Activated CD8-positive, alpha-beta T cell treated with anti-CD3 and anti-CD28 coated beads, Interleukin-2, amount 10 ng/mL, durations not matched to agents 7 days and 5 days (primary cell): Measurements from ENCODE around the gene ZNHIT3. TPM values are rescaled to one million over a fixed set of nuclear protein-coding genes. Genes with fewer than 3 reads are reported as not detected.
A peak's percentile ranks its signal among the peaks of the same experiment; 100 is the strongest.
"Not testable (repeated sequence)": the region's sequence is repeated elsewhere in the genome, so short reads cannot be mapped to it uniquely, and the experiment has no call there.

Experiments used
- ATAC-seq: fragments of 150-1000 bp; cut with Tn5 transposase; one replicate; pipeline ENCODE4 v1.10.0; 2021; ENCODE audit warnings: moderate library complexity
- CTCF ChIA-PET: fragments of 350-600 bp; sonication (Branson Sonifier 250); formaldehyde crosslinking; loops from one replicate; lab custom pipeline; 2021; ENCODE audit warnings: antibody characterized with exemption; lab: Charles Lee
- POLR2A ChIA-PET: fragments of 350-600 bp; sonication (Branson Sonifier 250); formaldehyde crosslinking; loops from one replicate; lab custom pipeline; 2021; ENCODE audit warnings: antibody characterized with exemption; lab: Charles Lee
- DNase-seq: peaks from one replicate; pipeline ENCODE4 v3.0.0-alpha.2; 2020
- H3K27ac Mint-ChIP-seq: one replicate; pipeline ENCODE4 v1.8.0; 2021; ENCODE audit warnings: mild to moderate bottlenecking, mixed read lengths
- H3K27me3 Mint-ChIP-seq: one replicate; pipeline ENCODE4 v1.8.0; 2021; ENCODE audit warnings: low read depth, mixed read lengths
- H3K36me3 Mint-ChIP-seq: one replicate; pipeline ENCODE4 v1.8.0; 2021; ENCODE audit warnings: low read depth, mixed read lengths
- H3K4me1 Mint-ChIP-seq: one replicate; pipeline ENCODE4 v1.8.0; 2021; ENCODE audit warnings: low read depth, mixed read lengths
- H3K4me3 Mint-ChIP-seq: one replicate; pipeline ENCODE4 v1.8.0; 2021; ENCODE audit warnings: mild to moderate bottlenecking, mixed read lengths
- H3K9me3 Mint-ChIP-seq: one replicate; pipeline ENCODE4 v1.8.0; 2022; ENCODE audit warnings: mixed read lengths; ENCODE audit not compliant: insufficient read depth
- total RNA-seq, 2 experiments: library from RNA; stranded (reverse); gene quantifications; one replicate each; pipeline ENCODE4 v1.2.3, GENCODE V29; 2021

ZNHIT3 gene
- total RNA-seq, 2 experiments from 2014 or later: 32.2 to 33.7 TPM

DNA sequence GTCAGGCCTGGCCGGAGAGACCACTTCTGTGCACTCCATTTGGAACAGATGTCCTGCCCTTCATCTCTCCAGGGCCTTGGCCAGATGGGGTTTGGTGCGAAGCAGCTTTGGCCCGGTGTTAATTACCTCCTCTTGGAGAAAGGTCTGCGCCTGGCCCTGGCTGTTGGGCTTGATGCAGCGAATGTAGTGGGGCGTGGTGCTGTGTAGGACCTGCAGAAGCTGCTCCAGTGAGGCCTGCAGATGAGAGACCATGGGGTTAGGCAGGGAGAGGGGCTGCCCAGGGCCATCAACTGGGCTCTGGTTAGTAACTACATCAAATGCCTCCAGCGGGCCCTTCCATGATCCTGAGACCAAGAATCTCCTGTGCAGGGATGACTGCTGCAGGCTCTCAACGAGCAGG, 18.7 kb downstream of the ZNHIT3 start:
- H3K4me1 Mint-ChIP-seq: no peaks in the 10 kb centered on the region
- no peaks in the 10 kb centered on the region for H3K27me3 Mint-ChIP-seq
- ChIA-PET POLR2A (no interaction called here), CTCF (no interaction called here)
- H3K27ac Mint-ChIP-seq: no peak overlapping the region
- peaks cover 61% of the 10 kb centered on the region for H3K36me3 Mint-ChIP-seq
- no peak overlapping the region for H3K4me3 Mint-ChIP-seq
- DNase-seq (no peak), ATAC-seq (no peak)
- H3K9me3 Mint-ChIP-seq: no peaks in the 10 kb centered on the region

DNA sequence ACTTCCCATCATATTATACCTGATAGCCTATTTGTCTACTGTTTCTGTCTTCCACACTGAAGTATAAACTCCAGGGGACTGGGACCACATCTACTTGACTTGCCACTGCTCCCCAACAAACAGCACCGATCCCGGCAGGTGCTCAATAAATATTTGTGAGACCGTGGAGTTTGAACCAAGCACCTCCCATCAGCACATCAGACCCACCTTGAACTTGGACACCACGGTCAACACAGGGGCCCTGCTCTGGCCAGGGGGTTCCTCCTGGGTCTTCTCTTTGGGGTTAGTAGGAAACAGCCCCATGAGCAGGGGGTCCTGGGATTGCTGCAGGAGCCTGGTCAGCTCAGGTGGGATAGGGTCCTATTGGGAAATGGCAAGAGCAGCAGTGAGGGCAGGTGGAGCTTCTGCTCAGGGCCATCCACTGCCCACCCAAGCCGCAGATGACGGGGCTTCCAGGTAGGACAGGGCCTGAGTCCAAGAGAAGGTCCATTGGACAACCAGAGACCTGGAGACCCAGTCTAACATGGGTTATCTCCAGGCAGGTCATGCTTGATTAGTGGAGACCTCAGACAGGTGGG, 19.9 kb downstream of the ZNHIT3 start:
- no peaks in the 10 kb centered on the region for H3K27me3 Mint-ChIP-seq
- ChIA-PET POLR2A (no interaction called here), CTCF (no interaction called here)
- H3K4me1 Mint-ChIP-seq: no peaks in the 10 kb centered on the region
- H3K9me3 Mint-ChIP-seq: no peaks in the 10 kb centered on the region
- no peak overlapping the region for H3K27ac Mint-ChIP-seq
- no peak for DNase-seq
- no peak for ATAC-seq
- H3K36me3 Mint-ChIP-seq: peaks cover 67% of the 10 kb centered on the region
- no peak overlapping the region for H3K4me3 Mint-ChIP-seq

- Mint-ChIP-seq H3K27ac (peak overlapping the region; percentile 43), H3K4me1 (no peaks in the 10 kb centered on the region), H3K27me3 (no peaks in the 10 kb centered on the region), H3K4me3 (no peak overlapping the region), H3K9me3 (no peaks in the 10 kb centered on the region), H3K36me3 (peaks cover 70% of the 10 kb centered on the region)
- ChIA-PET POLR2A (no interaction called here), CTCF (no interaction called here)
- ATAC-seq: no peak
- DNase-seq: no peak
Observed at GRCh38 chr17:36506831-36507230, 20.4 kb downstream of the ZNHIT3 start.

DNA sequence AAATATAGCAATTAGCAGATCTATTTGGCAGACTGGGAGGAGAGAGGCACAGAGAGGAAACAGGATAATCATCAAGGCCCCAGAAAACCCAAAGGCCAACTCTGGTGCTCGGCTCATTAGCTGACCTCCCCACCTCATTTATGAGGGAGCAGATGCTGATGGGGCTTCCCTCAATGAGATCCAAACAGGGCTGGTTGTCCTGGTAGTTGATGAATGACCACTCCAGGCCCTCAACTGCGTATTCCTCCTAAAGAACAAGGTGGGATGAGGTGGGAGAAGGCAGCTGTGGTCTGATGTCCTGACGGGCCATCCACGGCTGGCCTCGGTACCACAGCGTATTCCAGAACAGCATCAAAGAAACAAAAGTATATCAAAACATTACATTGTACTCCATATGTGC, 20.8 kb downstream of the ZNHIT3 start:
- Mint-ChIP-seq H3K27ac (peak overlapping the region; percentile 43), H3K4me1 (no peaks in the 10 kb centered on the region), H3K27me3 (no peaks in the 10 kb centered on the region), H3K36me3 (peaks cover 68% of the 10 kb centered on the region), H3K9me3 (no peaks in the 10 kb centered on the region), H3K4me3 (no peak overlapping the region)
- DNase-seq (no peak), ATAC-seq (no peak)
- ChIA-PET POLR2A (no interaction called here), CTCF (no interaction called here)

GRCh38 chr17:36508439-36508838, 22.0 kb downstream of the ZNHIT3 start:
- ATAC-seq, CTCF ChIA-PET, H3K4me3 Mint-ChIP-seq, DNase-seq, H3K27ac Mint-ChIP-seq, H3K9me3 Mint-ChIP-seq, H3K27me3 Mint-ChIP-seq, H3K4me1 Mint-ChIP-seq: not testable (repeated sequence)
- H3K36me3 Mint-ChIP-seq: peaks cover 66% of the 10 kb centered on the region
- POLR2A ChIA-PET: interaction anchor here (1.0 kb wide), 1 partner anchor 13 kb away, joined by 3 read pairs; no protein-coding TSS in a partner anchor

DNA sequence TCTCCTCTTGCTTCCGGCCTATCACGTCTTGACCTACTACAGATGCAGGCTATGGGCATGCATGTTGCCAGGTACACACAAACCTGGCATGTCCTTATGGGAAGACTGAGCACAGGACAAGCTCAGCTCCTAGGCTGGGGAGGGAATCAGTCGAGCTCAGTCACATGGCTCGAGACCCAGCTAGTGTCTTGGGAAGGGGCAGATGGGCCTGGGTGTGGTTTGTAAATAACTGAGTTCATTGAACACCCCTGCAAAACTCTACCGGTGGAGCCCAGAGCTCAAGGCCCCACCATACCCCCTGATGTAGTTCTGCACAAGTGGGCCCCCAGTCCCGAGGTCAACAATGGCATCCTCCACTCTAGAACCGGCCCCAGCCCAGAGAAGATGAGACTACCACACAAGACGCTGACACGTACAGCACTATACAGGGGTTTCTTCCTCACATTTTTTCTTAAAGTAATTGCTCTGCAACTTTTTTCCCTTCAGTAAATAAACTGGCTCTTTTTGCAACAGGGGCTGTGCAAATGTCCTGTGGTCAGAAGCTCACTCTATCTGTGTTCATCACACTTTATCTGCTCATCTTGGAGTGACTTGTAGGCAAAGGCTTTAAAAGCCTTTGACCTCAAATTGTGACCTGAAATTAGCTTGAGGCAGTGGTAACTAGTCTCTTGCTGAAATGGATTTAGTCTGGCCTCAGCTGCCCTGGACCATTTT, 22.9 kb downstream of the ZNHIT3 start:
- Mint-ChIP-seq H3K36me3 (peaks cover 62% of the 10 kb centered on the region), H3K4me1 (no peaks in the 10 kb centered on the region), H3K27me3 (no peaks in the 10 kb centered on the region), H3K27ac (peak overlapping the region; percentile 33), H3K9me3 (no peaks in the 10 kb centered on the region), H3K4me3 (no peak overlapping the region)
- no peak for DNase-seq
- ChIA-PET CTCF (no interaction called here), POLR2A (no interaction called here)
- ATAC-seq: no peak

DNA sequence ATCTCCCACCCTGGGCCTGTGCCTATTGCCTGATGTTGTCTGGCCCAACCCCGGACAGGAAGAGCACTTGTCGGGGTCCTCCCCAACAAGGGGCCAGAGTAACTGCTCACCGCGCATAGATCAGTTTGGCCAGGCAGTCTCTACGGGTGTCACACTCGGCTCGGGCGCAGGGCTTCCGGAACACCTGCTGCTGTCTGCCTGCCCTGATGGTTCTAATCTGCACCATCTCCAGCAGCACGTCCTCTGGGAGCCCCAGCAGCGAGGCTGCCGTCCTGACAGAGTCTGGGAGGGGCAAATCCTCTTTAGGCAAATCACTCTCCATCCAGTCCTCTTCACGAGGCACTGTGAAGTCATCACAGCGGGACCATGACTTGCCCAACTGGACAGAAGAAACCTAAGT, 24.2 kb downstream of the ZNHIT3 start:
- CTCF ChIA-PET: no interaction called here
- POLR2A ChIA-PET: no interaction called here
- ATAC-seq: no peak
- no peak for DNase-seq
- Mint-ChIP-seq H3K4me1 (no peaks in the 10 kb centered on the region), H3K36me3 (peaks cover 59% of the 10 kb centered on the region), H3K9me3 (no peaks in the 10 kb centered on the region), H3K27me3 (no peaks in the 10 kb centered on the region), H3K27ac (no peak overlapping the region), H3K4me3 (no peak overlapping the region)

DNA sequence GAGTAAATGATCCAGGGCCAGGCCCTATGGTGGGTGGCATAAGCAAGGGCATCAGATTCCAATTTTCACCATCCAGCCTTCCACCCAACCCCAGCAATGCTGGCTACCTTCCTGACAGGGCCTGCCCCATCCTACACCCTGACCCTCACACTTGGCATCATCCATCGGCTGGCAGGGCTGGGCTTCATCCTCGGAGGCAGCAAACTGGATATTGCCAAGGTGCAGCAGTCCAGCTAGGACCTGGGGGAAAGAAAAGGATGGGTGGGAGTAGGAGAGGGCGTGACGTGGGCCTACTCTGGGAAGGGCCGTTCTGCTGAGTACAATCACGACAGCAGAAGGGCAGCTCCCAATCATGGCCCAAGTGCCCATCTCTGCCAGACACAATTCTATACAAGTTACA, 24.7 kb downstream of the ZNHIT3 start:
- CTCF ChIA-PET: no interaction called here
- no peak overlapping the region for H3K4me3 Mint-ChIP-seq
- no peak for DNase-seq

GRCh38 chr17:36512641-36513040, 26.2 kb downstream of the ZNHIT3 start:
- H3K27ac Mint-ChIP-seq: no peak overlapping the region
- POLR2A ChIA-PET: no interaction called here
- H3K4me3 Mint-ChIP-seq: no peak overlapping the region
- peaks cover 52% of the 10 kb centered on the region for H3K36me3 Mint-ChIP-seq
- H3K9me3 Mint-ChIP-seq: no peaks in the 10 kb centered on the region
- no peak for ATAC-seq
- no peaks in the 10 kb centered on the region for H3K4me1 Mint-ChIP-seq
- no peak for DNase-seq
- CTCF ChIA-PET: no interaction called here
- H3K27me3 Mint-ChIP-seq: no peaks in the 10 kb centered on the region

More for the DNA sequence above, 24.7 kb downstream of the ZNHIT3 start:
- Mint-ChIP-seq H3K27ac (no peak overlapping the region), H3K27me3 (no peaks in the 10 kb centered on the region), H3K9me3 (no peaks in the 10 kb centered on the region), H3K36me3 (peaks cover 54% of the 10 kb centered on the region), H3K4me1 (no peaks in the 10 kb centered on the region)
- POLR2A ChIA-PET: no interaction called here
- ATAC-seq: no peak

DNA sequence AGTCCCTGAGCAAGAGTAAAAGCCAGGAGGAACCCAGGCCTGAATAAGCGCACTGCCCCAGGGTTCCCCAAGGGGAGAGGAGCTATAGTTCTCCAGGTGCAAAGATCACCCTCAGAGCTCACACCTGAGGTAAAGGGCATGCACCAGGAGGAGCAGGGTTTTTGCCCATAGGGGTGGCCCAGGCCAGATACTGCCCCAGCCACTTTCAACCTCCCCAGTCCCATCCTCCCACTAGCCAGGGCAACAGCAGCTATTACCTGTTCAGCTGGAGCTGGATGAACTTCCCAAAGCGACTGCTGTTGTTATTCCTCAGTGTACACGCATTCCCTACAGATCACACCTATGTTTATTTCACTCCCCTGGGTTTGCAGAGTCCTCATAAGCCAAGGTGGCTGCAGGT, 28.4 kb downstream of the ZNHIT3 start:
- Mint-ChIP-seq H3K4me1 (no peaks in the 10 kb centered on the region), H3K4me3 (no peak overlapping the region), H3K9me3 (no peaks in the 10 kb centered on the region), H3K27me3 (no peaks in the 10 kb centered on the region), H3K36me3 (peaks cover 49% of the 10 kb centered on the region), H3K27ac (no peak overlapping the region)
- CTCF ChIA-PET: interaction anchor here (1.0 kb wide), 1 partner anchor 17 kb away, joined by 4 read pairs; no protein-coding TSS in a partner anchor
- DNase-seq: no peak
- POLR2A ChIA-PET: interaction anchor here (0.7 to 1.8 kb wide), 2 partner anchors 15 to 21 kb away, joined by 3 to 5 read pairs; no protein-coding TSS in a partner anchor
- no peak for ATAC-seq

DNA sequence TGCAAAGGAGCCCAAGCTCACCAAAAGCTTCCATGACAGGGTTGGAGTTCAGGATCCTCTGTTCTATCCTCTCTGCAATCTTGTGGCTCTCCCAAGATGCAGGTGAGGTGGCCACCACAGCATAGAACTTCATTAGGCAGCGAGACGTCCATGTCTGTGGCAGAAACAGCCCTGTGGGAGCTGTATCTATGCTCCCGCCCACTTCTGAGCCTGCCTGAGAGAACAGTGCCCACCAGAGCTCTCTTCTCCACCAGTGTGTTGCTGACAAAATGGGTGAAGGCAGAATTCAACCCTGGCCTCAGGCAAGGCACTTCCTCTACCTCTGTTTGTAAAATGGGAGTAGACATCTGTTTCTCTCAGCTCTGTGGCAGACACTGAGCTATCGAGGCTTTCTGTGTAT, 29.4 kb downstream of the ZNHIT3 start:
- no peaks in the 10 kb centered on the region for H3K9me3 Mint-ChIP-seq
- no peak overlapping the region for H3K27ac Mint-ChIP-seq
- H3K36me3 Mint-ChIP-seq: peaks cover 51% of the 10 kb centered on the region
- no peak for DNase-seq
- H3K27me3 Mint-ChIP-seq: no peaks in the 10 kb centered on the region
- no peaks in the 10 kb centered on the region for H3K4me1 Mint-ChIP-seq
- ChIA-PET CTCF (interaction anchor here (1.5 kb wide), 1 partner anchor 19 kb away, joined by 5 read pairs; the partner anchor contains the start of genes MYO19 and PIGW), POLR2A (interaction anchor here (1.8 kb wide), 1 partner anchor 20 kb away, joined by 5 read pairs; no protein-coding TSS in a partner anchor)
- H3K4me3 Mint-ChIP-seq: no peak overlapping the region
- ATAC-seq: no peak

DNA sequence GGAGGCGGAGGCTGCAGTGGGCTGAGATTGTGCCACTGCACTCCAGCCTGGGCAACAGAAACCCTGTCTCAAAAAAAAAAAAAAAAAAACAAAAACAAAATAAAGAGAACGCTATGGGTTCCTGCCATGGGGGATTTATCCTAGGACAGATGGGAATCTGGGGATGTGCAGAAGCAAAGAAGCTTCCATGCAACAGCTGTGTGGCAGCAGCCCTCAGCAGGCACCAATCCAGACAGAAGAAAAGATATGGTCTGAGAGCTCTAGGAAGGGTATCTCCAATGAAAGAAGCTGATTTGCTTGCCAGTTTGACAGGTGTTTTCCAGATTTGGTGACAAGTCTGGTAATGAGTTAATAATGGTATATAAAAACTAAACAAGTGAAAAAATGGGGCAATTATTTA, 36.6 kb downstream of the ZNHIT3 start:
- DNase-seq (no peak), ATAC-seq (no peak)
- Mint-ChIP-seq H3K27ac (no peak overlapping the region), H3K36me3 (peaks cover 69% of the 10 kb centered on the region), H3K9me3 (no peaks in the 10 kb centered on the region), H3K4me3 (no peak overlapping the region), H3K27me3 (no peaks in the 10 kb centered on the region), H3K4me1 (peaks cover 15% of the 10 kb centered on the region)
- POLR2A ChIA-PET: no interaction called here
- CTCF ChIA-PET: interaction anchor here (3.3 kb wide), 1 partner anchor 11 kb away, joined by 10 read pairs; the partner anchor contains the start of genes MYO19 and PIGW
